Stimulated activated naive CD8-positive, alpha-beta T cell treated with anti-CD3 and anti-CD28 coated beads, Interleukin-15, Interleukin-2, amounts not matched to agents 100 ng/mL and 50 ng/mL, for 24 hours (primary cell): Measurements from ENCODE around the gene RADIL.
A peak's percentile ranks its signal among the peaks of the same experiment; 100 is the strongest.

ENCODE experiments used
- H3K27ac Mint-ChIP-seq: one replicate; pipeline ENCODE4 v1.8.0; 2021; ENCODE audit warnings: mild to moderate bottlenecking, mixed read lengths
- H3K27me3 Mint-ChIP-seq: one replicate; pipeline ENCODE4 v1.8.0; 2021; ENCODE audit warnings: mixed read lengths
- H3K36me3 Mint-ChIP-seq: one replicate; pipeline ENCODE4 v1.8.0; 2021; ENCODE audit warnings: low read depth, mixed read lengths
- H3K4me1 Mint-ChIP-seq: one replicate; pipeline ENCODE4 v1.8.0; 2021; ENCODE audit warnings: low read depth, mixed read lengths
- H3K4me3 Mint-ChIP-seq: one replicate; pipeline ENCODE4 v1.8.0; 2021; ENCODE audit warnings: mild to moderate bottlenecking, mixed read lengths
- H3K9me3 Mint-ChIP-seq: one replicate; pipeline ENCODE4 v1.8.0; 2021; ENCODE audit warnings: mixed read lengths

The RADIL gene

DNA sequence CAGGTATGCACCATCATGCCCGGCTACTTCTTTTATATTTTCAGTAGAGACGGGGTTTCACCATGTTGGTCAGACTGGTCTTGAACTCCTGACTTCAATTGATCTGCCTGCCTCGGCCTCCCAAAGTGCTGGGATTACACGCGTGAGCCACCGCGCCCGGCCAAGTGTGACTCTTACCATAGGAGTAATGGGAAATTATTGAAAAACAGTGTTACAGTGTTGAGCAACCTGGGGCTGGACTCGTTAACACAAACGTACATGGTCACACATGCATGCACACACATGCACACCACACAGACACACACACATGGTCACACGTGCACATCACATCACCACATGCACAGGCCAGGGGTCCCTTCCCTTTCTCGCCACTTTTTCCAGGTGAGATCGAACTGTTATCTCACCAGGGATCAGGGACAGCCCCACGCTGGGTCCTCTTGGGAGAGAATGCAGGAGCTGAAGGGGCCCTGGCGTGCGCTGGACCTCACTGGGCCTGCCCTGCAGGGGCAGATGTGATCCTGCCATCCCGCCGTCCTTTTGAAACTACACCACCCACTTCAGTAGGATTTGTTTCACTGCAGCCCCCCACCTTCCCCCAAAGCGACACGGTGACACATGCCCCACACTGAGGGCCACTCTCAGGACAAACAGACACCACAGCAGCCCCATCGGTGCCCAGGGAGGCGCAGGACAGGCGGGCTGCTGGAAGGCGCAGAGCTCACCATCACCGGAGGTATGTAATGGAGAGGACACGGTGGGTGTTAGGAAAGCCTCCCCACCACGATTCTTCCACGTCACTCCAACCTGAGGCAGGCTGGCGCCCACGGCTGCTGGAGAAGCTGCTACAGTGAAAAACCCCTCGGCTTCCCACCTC is 10.2 kb downstream of the RADIL start:
- no peak overlapping the region for H3K27ac Mint-ChIP-seq
- no peaks in the 10 kb centered on the region for H3K9me3 Mint-ChIP-seq
- H3K4me3 Mint-ChIP-seq: no peak overlapping the region
- no peaks in the 10 kb centered on the region for H3K4me1 Mint-ChIP-seq
- H3K27me3 Mint-ChIP-seq: peaks cover 19% of the 10 kb centered on the region
- no peaks in the 10 kb centered on the region for H3K36me3 Mint-ChIP-seq

DNA sequence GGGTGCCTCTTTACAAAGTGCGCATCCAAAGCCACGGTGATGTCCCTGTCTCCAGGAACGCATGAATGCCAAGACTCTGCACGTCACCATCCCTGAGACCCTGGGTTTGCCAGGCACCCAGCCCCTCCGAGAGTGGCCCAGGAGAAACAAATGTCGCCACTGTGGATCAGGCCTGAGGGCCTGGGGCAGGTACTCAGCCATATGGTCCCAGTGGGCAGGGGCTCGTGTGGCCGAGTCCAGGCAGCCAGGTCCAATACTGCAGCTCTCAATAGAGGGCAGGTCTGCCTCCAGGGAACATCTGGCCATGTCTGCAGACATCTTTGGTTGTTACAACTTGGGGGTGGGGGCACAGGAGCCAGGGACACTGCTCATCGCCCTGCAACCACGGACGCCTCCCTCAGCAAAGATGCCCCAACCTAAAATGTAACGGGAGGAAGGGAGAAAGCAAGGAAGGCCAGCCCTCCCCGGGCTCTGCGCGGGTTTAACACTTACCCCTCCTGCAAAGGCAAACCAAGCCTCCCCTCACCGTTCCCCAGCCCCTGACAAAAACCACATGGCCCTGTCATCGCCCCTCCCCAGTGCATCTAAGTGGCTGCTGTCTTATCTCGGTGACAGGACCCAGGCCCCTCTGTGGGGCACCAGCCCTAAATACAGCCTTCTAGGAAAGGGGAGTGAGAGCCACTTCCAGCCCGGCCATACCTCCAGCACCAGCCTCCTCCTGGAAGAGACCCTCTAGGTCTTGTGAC is 11.4 kb downstream of the RADIL start:
- Mint-ChIP-seq H3K27ac (no peak overlapping the region), H3K36me3 (no peaks in the 10 kb centered on the region), H3K4me1 (no peaks in the 10 kb centered on the region), H3K4me3 (no peak overlapping the region), H3K27me3 (peaks cover 17% of the 10 kb centered on the region), H3K9me3 (no peaks in the 10 kb centered on the region)

DNA sequence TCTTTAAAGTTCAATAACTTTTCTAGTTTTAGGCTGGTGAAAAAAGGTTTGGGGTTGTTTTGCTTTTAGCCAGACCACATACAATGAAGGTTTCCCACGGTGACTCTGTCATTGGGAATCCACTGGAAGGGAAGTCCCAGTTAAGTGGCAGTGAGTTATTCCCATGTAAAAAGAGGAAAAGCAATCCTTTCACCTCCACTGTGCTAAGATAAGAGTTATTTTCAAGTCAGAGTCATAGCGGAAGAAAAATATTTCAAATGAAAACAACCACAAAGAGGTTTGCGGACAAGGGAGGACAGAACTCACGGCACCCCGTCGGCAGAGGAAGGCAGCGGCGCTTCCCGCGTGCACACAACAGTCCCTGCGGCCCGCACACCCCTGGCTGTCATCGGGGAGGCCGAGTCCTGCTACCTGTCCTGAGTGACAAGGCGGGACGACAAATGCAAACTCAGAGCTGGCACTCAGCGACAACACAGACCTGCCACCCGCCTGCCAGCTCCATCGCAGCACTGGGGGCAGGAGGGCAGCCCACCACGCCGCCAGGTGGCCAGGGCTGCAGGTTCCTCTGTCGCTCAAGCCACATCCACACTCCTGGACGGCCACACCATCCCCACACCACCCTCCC is 12.3 kb downstream of the RADIL start:
- Mint-ChIP-seq H3K36me3 (no peaks in the 10 kb centered on the region), H3K9me3 (no peaks in the 10 kb centered on the region), H3K4me3 (no peak overlapping the region), H3K4me1 (no peaks in the 10 kb centered on the region), H3K27me3 (peaks cover 15% of the 10 kb centered on the region), H3K27ac (no peak overlapping the region)

DNA sequence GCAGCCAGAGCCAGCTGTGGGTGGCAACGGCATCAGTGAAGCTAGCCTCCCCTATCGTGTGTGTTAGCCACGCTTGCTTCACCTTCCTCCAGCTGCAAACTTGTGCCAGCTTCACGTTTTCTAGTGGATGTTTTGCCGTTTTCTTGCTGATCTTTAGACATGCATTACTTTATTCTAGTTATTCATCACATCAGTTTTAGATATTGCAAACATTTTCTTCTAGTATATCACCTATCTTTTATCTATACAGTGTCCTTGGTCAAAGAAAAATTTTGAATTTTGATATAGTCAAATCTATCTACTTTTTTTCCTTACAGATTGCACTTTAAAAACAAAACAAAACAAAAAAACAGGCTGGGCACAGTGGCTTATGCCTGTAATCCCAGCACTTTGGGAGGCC is 15.0 kb downstream of the RADIL start:
- H3K9me3 Mint-ChIP-seq: peaks cover 6% of the 10 kb centered on the region
- H3K4me3 Mint-ChIP-seq: no peak overlapping the region
- H3K27ac Mint-ChIP-seq: no peak overlapping the region
- H3K36me3 Mint-ChIP-seq: no peaks in the 10 kb centered on the region
- H3K4me1 Mint-ChIP-seq: no peaks in the 10 kb centered on the region
- H3K27me3 Mint-ChIP-seq: peaks cover 37% of the 10 kb centered on the region

GRCh38 chr7:4866528-4867496 is 16.7 kb downstream of the RADIL start:
- Mint-ChIP-seq H3K4me1 (no peaks in the 10 kb centered on the region), H3K27ac (no peak overlapping the region), H3K9me3 (peaks cover 10% of the 10 kb centered on the region), H3K36me3 (peaks cover 4% of the 10 kb centered on the region), H3K4me3 (no peak overlapping the region), H3K27me3 (peaks cover 52% of the 10 kb centered on the region)

- Mint-ChIP-seq H3K9me3 (peaks cover 14% of the 10 kb centered on the region), H3K27me3 (peaks cover 67% of the 10 kb centered on the region), H3K27ac (no peak overlapping the region), H3K4me3 (peak overlapping the region; percentile 58), H3K4me1 (no peaks in the 10 kb centered on the region), H3K36me3 (peaks cover 8% of the 10 kb centered on the region)
These were observed 21.4 kb downstream of the RADIL start for GRCh38 chr7:4862156-4862555.

GRCh38 chr7:4861673-4862072 is 21.8 kb downstream of the RADIL start, which contains the start of gene PAPOLB:
TSS of gene PAPOLB (minus strand) at chr7:4862030. CDS start at chr7:4861810, 220 bp downstream.
- peak within 1 kb of the TSS; percentile 58 for H3K4me3 Mint-ChIP-seq
- no peak within 1 kb of the TSS for H3K27ac Mint-ChIP-seq
- peaks cover 8% of the 10 kb centered on the region for H3K36me3 Mint-ChIP-seq
- peaks cover 70% of the 10 kb centered on the region for H3K27me3 Mint-ChIP-seq
- no peaks in the 10 kb centered on the region for H3K4me1 Mint-ChIP-seq
- peaks cover 14% of the 10 kb centered on the region for H3K9me3 Mint-ChIP-seq

DNA sequence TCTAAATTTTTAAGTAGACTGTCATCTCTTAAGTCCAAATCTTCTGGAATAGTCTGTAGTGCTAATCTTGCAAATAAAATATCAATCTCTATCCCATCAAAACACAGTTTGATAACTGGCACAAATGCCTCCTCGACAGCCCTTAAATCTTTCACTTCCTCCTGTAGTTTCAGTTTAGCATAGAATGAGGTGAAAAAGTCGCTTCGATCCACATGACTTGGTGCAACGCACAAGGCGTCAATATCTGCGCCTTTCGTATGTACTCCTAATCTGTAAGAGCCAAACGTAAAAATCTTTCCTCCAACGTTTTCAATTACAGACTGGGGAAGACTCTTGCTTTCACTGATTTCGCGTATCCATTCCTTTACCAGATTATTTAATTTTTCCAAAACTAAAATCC is 22.3 kb downstream of the RADIL start:
- Mint-ChIP-seq H3K27me3 (peaks cover 70% of the 10 kb centered on the region), H3K27ac (no peak overlapping the region), H3K4me1 (no peaks in the 10 kb centered on the region), H3K36me3 (peaks cover 8% of the 10 kb centered on the region), H3K4me3 (peak overlapping the region; percentile 58), H3K9me3 (peaks cover 14% of the 10 kb centered on the region)

DNA sequence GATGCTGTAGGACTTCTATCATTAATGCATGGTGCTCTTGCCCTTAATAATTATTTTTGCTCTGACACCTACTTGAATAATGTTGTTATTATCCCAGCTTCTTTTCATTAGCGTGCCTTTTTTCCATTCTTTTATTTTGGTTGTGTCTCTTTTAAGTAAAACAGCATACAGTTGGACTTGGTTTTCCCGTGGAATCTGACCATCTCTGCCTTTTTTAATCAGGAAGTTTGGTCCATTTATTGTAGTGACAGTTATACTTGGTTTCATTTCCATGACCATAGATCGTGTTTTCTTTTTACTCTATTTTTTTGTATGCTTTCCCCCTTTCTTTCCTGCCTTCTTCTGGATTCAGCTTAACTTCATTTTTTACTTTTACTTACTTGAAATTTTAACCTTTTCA is 26.3 kb downstream of the RADIL start:
- Mint-ChIP-seq H3K4me3 (no peak overlapping the region), H3K4me1 (peaks cover 3% of the 10 kb centered on the region), H3K27me3 (peaks cover 40% of the 10 kb centered on the region), H3K9me3 (peaks cover 4% of the 10 kb centered on the region), H3K36me3 (peaks cover 3% of the 10 kb centered on the region), H3K27ac (no peak overlapping the region)

DNA sequence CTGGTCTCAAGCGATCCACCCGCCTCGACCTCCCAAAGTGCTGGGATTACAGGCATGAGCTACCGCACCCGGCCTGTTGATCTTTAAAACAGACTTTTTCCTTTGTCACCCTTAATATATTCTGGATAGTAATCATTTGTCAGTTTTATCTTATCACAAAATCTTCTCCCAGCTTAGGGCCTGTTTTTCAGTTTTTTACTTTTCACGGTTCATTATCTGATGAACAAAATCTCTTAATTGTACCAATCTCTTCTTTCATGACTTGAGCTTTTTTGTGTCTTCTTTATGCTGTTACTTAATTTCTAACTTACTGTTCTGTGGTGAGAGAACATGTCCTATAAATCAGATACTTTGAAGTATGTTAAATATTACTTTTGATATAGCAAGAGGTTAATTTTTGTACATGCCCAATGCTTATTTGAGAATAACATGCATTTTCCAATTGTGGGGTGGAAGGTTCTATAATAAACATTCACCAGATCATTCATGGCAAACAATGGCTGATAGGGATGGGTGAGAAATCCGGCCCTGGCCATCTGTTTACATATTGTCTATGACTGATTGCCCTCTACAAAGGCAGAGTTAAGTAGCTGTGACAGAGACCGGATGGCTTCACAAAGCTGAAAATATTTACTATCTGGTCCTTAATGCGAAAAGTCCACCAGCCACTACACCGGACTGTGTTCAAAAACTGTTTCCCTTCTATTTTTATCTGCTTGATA is 27.0 kb downstream of the RADIL start:
- peaks cover 4% of the 10 kb centered on the region for H3K9me3 Mint-ChIP-seq
- H3K27me3 Mint-ChIP-seq: peaks cover 37% of the 10 kb centered on the region
- peaks cover 3% of the 10 kb centered on the region for H3K36me3 Mint-ChIP-seq
- peaks cover 10% of the 10 kb centered on the region for H3K4me1 Mint-ChIP-seq
- H3K27ac Mint-ChIP-seq: no peak overlapping the region
- H3K4me3 Mint-ChIP-seq: no peak overlapping the region

- H3K27me3 Mint-ChIP-seq: peaks cover 24% of the 10 kb centered on the region
- no peaks in the 10 kb centered on the region for H3K9me3 Mint-ChIP-seq
- H3K4me1 Mint-ChIP-seq: peaks cover 13% of the 10 kb centered on the region
- H3K36me3 Mint-ChIP-seq: no peaks in the 10 kb centered on the region
- no peak overlapping the region for H3K27ac Mint-ChIP-seq
- H3K4me3 Mint-ChIP-seq: no peak overlapping the region
These were observed 28.6 kb downstream of the RADIL start for GRCh38 chr7:4854916-4855315.

DNA sequence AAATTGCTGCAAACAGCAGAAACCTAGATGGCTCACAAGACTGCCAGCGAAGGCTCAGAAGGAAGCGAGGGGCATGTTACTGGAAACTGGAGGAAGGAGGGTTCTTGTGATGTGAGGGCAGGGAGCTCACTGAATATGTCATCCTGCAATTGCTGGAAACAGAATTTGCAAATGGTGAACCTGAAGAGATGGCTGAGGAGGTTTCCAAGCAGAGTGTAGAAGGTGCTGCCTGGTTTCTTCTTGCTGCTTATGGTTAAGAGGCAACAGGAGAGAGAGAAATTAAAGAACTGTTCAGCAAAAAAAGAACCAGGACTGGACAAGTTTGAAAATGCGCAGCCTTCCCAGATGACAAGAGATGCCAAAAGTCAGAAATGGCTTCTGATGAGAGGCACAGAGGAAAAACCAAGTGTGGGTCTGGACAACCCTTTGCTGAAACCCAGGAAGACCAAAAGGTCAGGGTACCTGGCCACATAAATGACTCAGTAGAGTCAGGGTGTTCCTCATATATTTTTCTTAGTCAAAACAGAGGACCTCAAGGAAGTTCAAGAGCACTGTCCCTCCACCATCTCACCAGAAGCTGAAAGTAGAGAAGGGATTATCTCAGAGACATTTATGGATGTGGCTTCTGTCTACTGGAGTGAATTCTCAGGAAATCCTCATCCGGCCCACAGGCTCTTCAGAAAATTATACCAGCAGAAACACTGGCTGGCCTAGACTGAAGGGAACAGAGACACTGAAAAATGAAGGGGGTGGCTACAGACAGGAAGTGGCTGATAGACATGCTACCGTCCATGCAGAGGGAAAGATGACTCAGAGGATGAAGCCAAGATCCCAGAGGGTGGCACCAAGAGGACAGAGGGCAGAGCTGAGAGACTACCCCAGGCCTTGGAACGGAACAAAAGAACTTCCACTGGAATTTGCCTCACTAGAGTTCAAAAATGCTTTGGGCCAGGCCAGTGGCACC is 31.8 kb downstream of the RADIL start:
- Mint-ChIP-seq H3K27me3 (peaks cover 10% of the 10 kb centered on the region), H3K4me1 (peaks cover 13% of the 10 kb centered on the region), H3K27ac (no peak overlapping the region), H3K36me3 (no peaks in the 10 kb centered on the region), H3K4me3 (no peak overlapping the region), H3K9me3 (no peaks in the 10 kb centered on the region)

DNA sequence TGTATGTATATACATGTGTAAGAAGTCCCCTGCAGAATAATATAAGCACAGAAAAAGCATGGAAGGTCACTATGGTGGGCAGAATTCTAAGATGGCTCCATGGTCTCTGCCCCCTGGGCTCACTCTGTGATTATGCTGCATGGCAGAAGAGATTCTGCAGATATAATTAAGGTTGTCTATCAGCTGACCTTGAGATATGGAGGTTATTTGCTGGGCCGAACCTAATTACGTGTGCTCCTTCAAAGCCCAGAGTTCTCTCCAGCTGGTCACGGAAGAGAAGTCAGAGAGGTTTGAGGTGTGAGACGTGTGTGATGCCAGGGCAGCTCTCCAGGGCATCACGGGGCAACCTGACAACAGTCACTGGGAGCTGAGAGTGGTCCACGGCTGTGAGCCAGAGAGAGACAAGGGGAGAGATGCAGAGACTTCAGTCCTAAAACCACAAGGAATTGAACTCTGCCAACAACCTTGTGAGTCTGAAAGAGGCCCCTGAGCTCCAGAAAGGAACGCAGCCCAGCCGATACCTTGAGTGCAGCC is 33.2 kb downstream of the RADIL start:
- H3K36me3 Mint-ChIP-seq: no peaks in the 10 kb centered on the region
- no peak overlapping the region for H3K27ac Mint-ChIP-seq
- H3K27me3 Mint-ChIP-seq: peaks cover 16% of the 10 kb centered on the region
- H3K4me1 Mint-ChIP-seq: peaks cover 17% of the 10 kb centered on the region
- H3K4me3 Mint-ChIP-seq: no peak overlapping the region
- H3K9me3 Mint-ChIP-seq: no peaks in the 10 kb centered on the region
